GM23338 (cell line): ENCODE results near the gene FAM216A. TPM values are rescaled to one million over a fixed set of nuclear protein-coding genes. Genes with fewer than 3 reads are reported as not detected.

Source experiments
- ATAC-seq: fragments of 200-7000 bp; cut with Tn5 transposase; 3 replicates; pipeline ENCODE4 v1.9.1; 2020
- DNase-seq: peaks from one replicate; pipeline ENCODE4 v3.0.0-alpha.2; 2015; ENCODE audit warnings: low spot score
- H2AFZ ChIP-seq: fragments of 200-600 bp; sonication (generic); 2 replicates; pipeline ENCODE4 v1.8.0; 2016; ENCODE audit warnings: antibody characterized with exemption, mild to moderate bottlenecking, moderate library complexity
- H3F3A ChIP-seq: fragments of 200-600 bp; sonication (generic); replicated peaks from 2 replicates; pipeline ENCODE4 v1.8.0; 2017; ENCODE audit warnings: antibody characterized with exemption, mixed run types, low read depth
- H3K27ac ChIP-seq: fragments of 200-600 bp; sonication (generic); 2 replicates; pipeline ENCODE4 v1.6.1; 2016; ENCODE audit warnings: low read depth
- H3K27me3 ChIP-seq: fragments of 200-600 bp; sonication (generic); 2 replicates; pipeline ENCODE4 v1.8.0; 2016; ENCODE audit warnings: mild to moderate bottlenecking, mixed run types, moderate library complexity; ENCODE audit not compliant: insufficient read depth
- H3K36me3 ChIP-seq: fragments of 200-600 bp; sonication (generic); 2 replicates; pipeline ENCODE4 v1.8.0; 2016; ENCODE audit warnings: mild to moderate bottlenecking; ENCODE audit not compliant: insufficient read depth
- H3K4me1 ChIP-seq: fragments of 200-600 bp; sonication (generic); 2 replicates; pipeline ENCODE4 v1.8.0; 2016; ENCODE audit warnings: mild to moderate bottlenecking, moderate library complexity; ENCODE audit not compliant: insufficient read depth
- H3K4me2 ChIP-seq: fragments of 200-600 bp; sonication (generic); 2 replicates; pipeline ENCODE4 v1.7.1; 2017; ENCODE audit warnings: mixed run types
- H3K4me3 ChIP-seq: fragments of 200-600 bp; sonication (generic); 2 replicates; pipeline ENCODE4 v1.6.1; 2016; ENCODE audit warnings: mixed run types
- H3K79me2 ChIP-seq: fragments of 200-600 bp; sonication (generic); replicated peaks from 2 replicates; pipeline ENCODE4 v1.8.0; 2017; ENCODE audit warnings: mild to moderate bottlenecking; ENCODE audit not compliant: insufficient read depth
- H3K9me2 ChIP-seq: fragments of 200-600 bp; sonication (generic); 2 replicates; pipeline ENCODE4 v1.8.0; 2017; ENCODE audit not compliant: insufficient read depth
- H4K20me1 ChIP-seq: fragments of 200-600 bp; sonication (generic); replicated peaks from 2 replicates; pipeline ENCODE4 v1.8.0; 2017; ENCODE audit warnings: mild to moderate bottlenecking; ENCODE audit not compliant: insufficient read depth
- H3K27ac Mint-ChIP-seq: 2 replicates; pipeline ENCODE4 v1.8.0; 2020; ENCODE audit warnings: inconsistent platforms, mild to moderate bottlenecking, moderate library complexity, mixed read lengths
- H3K27me3 Mint-ChIP-seq: 3 replicates; pipeline ENCODE4 v1.8.0; 2022; ENCODE audit warnings: low read depth, mild to moderate bottlenecking, moderate library complexity, mixed read lengths, inconsistent platforms; ENCODE audit not compliant: insufficient read depth, poor library complexity
- H3K36me3 Mint-ChIP-seq: 3 replicates; pipeline ENCODE4 v1.8.0; 2021; ENCODE audit warnings: low read depth, mild to moderate bottlenecking, inconsistent platforms, moderate library complexity, mixed read lengths
- H3K4me1 Mint-ChIP-seq: 3 replicates; pipeline ENCODE4 v1.8.0; 2020; ENCODE audit warnings: mild to moderate bottlenecking, inconsistent platforms, mixed read lengths
- H3K4me3 Mint-ChIP-seq: 3 replicates; pipeline ENCODE4 v1.8.0; 2021; ENCODE audit warnings: moderate library complexity, mild to moderate bottlenecking, inconsistent platforms, mixed read lengths
- H3K9me3 Mint-ChIP-seq: 3 replicates; pipeline ENCODE4 v1.8.0; 2020; ENCODE audit warnings: moderate library complexity, mild to moderate bottlenecking, inconsistent platforms, mixed read lengths
- EZH2 ChIP-seq: fragments of 200-600 bp; sonication (generic); IDR thresholded peaks from one replicate; pipeline ENCODE4 v1.8.0; 2017; ENCODE audit warnings: antibody characterized with exemption, mild to moderate bottlenecking, low read depth; ENCODE audit not compliant: unreplicated experiment
- EZH2phosphoT487 ChIP-seq: fragments of 200-600 bp; sonication (generic); IDR thresholded peaks from one replicate; pipeline ENCODE4 v1.8.1; 2018; ENCODE audit warnings: antibody characterized with exemption; ENCODE audit not compliant: unreplicated experiment
- NANOG ChIP-seq: IDR thresholded peaks from 2 replicates; pipeline ENCODE4 v1.6.1; 2016; ENCODE audit warnings: antibody characterized with exemption, borderline replicate concordance
- REST ChIP-seq: IDR thresholded peaks from one replicate; pipeline ENCODE4 v1.6.1; 2018; ENCODE audit warnings: antibody characterized with exemption; ENCODE audit not compliant: unreplicated experiment
- STAT1 ChIP-seq: IDR thresholded peaks from one replicate; pipeline ENCODE4 v1.6.1; 2016; ENCODE audit warnings: antibody characterized with exemption; ENCODE audit not compliant: unreplicated experiment
- ZNF114 ChIP-seq: fragments of 250-450 bp; sonication (Bioruptor Pico); IDR thresholded peaks from 2 replicates; pipeline ENCODE4 v1.5.0; 2020; ENCODE audit warnings: mild to moderate bottlenecking, moderate library complexity
- polyA plus RNA-seq: library from polyadenylated mRNA; unstranded; fragments of >200 nt; fragmentation: Nextera tagmentation; extraction: Ambion mirVana; gene quantifications from 2 replicates; pipeline ENCODE4 v1.2.1, GENCODE V29; 2016
- total RNA-seq: library from RNA; depleted of rRNA; stranded (reverse); fragments of >200 nt; shearing (Covaris generic); gene quantifications from 2 replicates; pipeline ENCODE4 v1.2.3, GENCODE V29; 2014
- TF ChIP-seq, protein P1 (sequence below): fragments of 250-450 bp; sonication (Bioruptor Pico); IDR thresholded peaks from 2 replicates; pipeline ENCODE4 v1.5.0; 2020; ENCODE audit warnings: mild to moderate bottlenecking, moderate library complexity
- TF ChIP-seq, protein P2 (sequence below), 2 experiments: fragments of 200-600 bp in 1 of 2; sonication (generic) in 1 of 2; conservative IDR thresholded peaks; 2 replicates each; pipeline versions ENCODE4 v1.5.1 to v1.6.1; 2016 to 2017; ENCODE audit warnings: antibody characterized with exemption in 2 of 2, low read depth in 2 of 2, mild to moderate bottlenecking in 2 of 2, moderate library complexity in 1 of 2
- TF ChIP-seq, protein P3 (sequence below): IDR thresholded peaks from 2 replicates; pipeline ENCODE4 v1.6.1; 2016; ENCODE audit warnings: antibody characterized with exemption

FAM216A gene
- total and polyA plus RNA-seq, 2 experiments from 2014 or later, result 27.1 to 53.0 TPM

DNA sequence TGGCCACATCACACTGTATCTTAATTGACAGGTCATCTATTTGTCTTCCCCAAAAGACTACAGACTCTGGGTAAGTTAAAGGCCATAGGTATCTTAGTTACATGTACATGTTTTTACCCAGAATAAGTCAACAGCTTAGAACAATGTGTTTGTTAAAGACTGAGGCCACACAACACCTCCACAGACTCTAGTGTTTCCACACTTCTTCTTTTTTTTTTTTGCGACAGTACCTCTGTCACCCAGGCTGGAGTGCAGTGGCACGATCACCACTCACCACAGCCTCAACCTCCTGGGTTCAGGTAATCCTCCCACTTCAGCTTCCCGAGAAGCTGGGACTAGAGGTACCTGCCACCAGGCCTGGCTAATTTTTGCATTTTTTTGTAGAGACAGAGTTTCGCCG, 1.9 kb upstream of the FAM216A start:
- peaks cover 8% of the 10 kb centered on the region for H3K36me3 ChIP-seq
- H3K9me3 Mint-ChIP-seq, result no peaks in the 10 kb centered on the region; the same call in 2 of the 3 replicates

More for the DNA sequence above, 1.9 kb upstream of the FAM216A start:
- ATAC-seq, result no peak
- Mint-ChIP-seq H3K27me3 (peaks cover 21% of the 10 kb centered on the region), H3K4me1 (peaks cover 16% of the 10 kb centered on the region), H3K4me3 (peak overlapping the region; percentile 100), H3K36me3 (peaks cover 46% of the 10 kb centered on the region), H3K27ac (no peak overlapping the region; the same call in 1 of the 2 replicates)
- Histone ChIP-seq H3K4me2 (peak overlapping the region; percentile 79), H2AFZ (no peak overlapping the region), H3K4me1 (peaks cover 6% of the 10 kb centered on the region), H3K4me3 (peak overlapping the region; percentile 70; the same call in 1 of the 2 replicates), H3K27ac (no peak overlapping the region), H3K79me2 (peaks cover 64% of the 10 kb centered on the region), H3K27me3 (no peaks in the 10 kb centered on the region), H3F3A (0 out of 2 replicates have a peak, but pooled peaks cover 3% of the 10 kb centered on the region), H4K20me1 (peaks cover 12% of the 10 kb centered on the region), H3K9me2 (no peaks in the 10 kb centered on the region)
- TF ChIP-seq EZH2, result no peak
- no peak for TF ChIP-seq NANOG
- TF ChIP-seq, protein P1, sequence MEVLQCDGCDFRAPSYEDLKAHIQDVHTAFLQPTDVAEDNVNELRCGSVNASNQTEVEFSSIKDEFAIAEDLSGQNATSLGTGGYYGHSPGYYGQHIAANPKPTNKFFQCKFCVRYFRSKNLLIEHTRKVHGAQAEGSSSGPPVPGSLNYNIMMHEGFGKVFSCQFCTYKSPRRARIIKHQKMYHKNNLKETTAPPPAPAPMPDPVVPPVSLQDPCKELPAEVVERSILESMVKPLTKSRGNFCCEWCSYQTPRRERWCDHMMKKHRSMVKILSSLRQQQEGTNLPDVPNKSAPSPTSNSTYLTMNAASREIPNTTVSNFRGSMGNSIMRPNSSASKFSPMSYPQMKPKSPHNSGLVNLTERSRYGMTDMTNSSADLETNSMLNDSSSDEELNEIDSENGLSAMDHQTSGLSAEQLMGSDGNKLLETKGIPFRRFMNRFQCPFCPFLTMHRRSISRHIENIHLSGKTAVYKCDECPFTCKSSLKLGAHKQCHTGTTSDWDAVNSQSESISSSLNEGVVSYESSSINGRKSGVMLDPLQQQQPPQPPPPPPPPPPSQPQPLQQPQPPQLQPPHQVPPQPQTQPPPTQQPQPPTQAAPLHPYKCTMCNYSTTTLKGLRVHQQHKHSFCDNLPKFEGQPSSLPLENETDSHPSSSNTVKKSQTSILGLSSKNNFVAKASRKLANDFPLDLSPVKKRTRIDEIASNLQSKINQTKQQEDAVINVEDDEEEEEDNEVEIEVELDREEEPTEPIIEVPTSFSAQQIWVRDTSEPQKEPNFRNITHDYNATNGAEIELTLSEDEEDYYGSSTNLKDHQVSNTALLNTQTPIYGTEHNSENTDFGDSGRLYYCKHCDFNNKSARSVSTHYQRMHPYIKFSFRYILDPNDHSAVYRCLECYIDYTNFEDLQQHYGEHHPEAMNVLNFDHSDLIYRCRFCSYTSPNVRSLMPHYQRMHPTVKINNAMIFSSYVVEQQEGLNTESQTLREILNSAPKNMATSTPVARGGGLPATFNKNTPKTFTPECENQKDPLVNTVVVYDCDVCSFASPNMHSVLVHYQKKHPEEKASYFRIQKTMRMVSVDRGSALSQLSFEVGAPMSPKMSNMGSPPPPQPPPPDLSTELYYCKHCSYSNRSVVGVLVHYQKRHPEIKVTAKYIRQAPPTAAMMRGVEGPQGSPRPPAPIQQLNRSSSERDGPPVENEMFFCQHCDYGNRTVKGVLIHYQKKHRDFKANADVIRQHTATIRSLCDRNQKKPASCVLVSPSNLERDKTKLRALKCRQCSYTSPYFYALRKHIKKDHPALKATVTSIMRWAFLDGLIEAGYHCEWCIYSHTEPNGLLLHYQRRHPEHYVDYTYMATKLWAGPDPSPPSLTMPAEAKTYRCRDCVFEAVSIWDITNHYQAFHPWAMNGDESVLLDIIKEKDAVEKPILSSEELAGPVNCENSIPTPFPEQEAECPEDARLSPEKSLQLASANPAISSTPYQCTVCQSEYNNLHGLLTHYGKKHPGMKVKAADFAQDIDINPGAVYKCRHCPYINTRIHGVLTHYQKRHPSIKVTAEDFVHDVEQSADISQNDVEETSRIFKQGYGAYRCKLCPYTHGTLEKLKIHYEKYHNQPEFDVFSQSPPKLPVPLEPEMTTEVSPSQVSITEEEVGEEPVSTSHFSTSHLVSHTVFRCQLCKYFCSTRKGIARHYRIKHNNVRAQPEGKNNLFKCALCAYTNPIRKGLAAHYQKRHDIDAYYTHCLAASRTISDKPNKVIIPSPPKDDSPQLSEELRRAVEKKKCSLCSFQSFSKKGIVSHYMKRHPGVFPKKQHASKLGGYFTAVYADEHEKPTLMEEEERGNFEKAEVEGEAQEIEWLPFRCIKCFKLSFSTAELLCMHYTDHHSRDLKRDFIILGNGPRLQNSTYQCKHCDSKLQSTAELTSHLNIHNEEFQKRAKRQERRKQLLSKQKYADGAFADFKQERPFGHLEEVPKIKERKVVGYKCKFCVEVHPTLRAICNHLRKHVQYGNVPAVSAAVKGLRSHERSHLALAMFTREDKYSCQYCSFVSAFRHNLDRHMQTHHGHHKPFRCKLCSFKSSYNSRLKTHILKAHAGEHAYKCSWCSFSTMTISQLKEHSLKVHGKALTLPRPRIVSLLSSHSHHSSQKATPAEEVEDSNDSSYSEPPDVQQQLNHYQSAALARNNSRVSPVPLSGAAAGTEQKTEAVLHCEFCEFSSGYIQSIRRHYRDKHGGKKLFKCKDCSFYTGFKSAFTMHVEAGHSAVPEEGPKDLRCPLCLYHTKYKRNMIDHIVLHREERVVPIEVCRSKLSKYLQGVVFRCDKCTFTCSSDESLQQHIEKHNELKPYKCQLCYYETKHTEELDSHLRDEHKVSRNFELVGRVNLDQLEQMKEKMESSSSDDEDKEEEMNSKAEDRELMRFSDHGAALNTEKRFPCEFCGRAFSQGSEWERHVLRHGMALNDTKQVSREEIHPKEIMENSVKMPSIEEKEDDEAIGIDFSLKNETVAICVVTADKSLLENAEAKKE (CRISPR knock-in tag), result no peak
- TF ChIP-seq, protein P2, sequence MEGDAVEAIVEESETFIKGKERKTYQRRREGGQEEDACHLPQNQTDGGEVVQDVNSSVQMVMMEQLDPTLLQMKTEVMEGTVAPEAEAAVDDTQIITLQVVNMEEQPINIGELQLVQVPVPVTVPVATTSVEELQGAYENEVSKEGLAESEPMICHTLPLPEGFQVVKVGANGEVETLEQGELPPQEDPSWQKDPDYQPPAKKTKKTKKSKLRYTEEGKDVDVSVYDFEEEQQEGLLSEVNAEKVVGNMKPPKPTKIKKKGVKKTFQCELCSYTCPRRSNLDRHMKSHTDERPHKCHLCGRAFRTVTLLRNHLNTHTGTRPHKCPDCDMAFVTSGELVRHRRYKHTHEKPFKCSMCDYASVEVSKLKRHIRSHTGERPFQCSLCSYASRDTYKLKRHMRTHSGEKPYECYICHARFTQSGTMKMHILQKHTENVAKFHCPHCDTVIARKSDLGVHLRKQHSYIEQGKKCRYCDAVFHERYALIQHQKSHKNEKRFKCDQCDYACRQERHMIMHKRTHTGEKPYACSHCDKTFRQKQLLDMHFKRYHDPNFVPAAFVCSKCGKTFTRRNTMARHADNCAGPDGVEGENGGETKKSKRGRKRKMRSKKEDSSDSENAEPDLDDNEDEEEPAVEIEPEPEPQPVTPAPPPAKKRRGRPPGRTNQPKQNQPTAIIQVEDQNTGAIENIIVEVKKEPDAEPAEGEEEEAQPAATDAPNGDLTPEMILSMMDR (conservative IDR thresholded peaks at IDR 0.05; ENCODE audit: low read depth in 2 of 2), result no peak
- TF ChIP-seq, protein P3, sequence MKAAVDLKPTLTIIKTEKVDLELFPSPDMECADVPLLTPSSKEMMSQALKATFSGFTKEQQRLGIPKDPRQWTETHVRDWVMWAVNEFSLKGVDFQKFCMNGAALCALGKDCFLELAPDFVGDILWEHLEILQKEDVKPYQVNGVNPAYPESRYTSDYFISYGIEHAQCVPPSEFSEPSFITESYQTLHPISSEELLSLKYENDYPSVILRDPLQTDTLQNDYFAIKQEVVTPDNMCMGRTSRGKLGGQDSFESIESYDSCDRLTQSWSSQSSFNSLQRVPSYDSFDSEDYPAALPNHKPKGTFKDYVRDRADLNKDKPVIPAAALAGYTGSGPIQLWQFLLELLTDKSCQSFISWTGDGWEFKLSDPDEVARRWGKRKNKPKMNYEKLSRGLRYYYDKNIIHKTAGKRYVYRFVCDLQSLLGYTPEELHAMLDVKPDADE, result no peak
- TF ChIP-seq ZNF114, result no peak
- TF ChIP-seq EZH2phosphoT487, result no peak
- no peak for TF ChIP-seq REST
- TF ChIP-seq STAT1, result no peak
- no peak for DNase-seq
